GM23338 (cell line): ENCODE measurements around the gene ADTRP. TPM values are rescaled to one million over a fixed set of nuclear protein-coding genes. Genes with fewer than 3 reads are reported as not detected.

Experiments used
- ATAC-seq: fragments of 200-7000 bp; cut with Tn5 transposase; 3 replicates; pipeline ENCODE4 v1.9.1; 2020
- DNase-seq: peaks from one replicate; pipeline ENCODE4 v3.0.0-alpha.2; 2015; ENCODE audit warnings: low spot score
- H2AFZ ChIP-seq: fragments of 200-600 bp; sonication (generic); 2 replicates; pipeline ENCODE4 v1.8.0; 2016; ENCODE audit warnings: antibody characterized with exemption, mild to moderate bottlenecking, moderate library complexity
- H3F3A ChIP-seq: fragments of 200-600 bp; sonication (generic); replicated peaks from 2 replicates; pipeline ENCODE4 v1.8.0; 2017; ENCODE audit warnings: antibody characterized with exemption, mixed run types, low read depth
- H3K27ac ChIP-seq: fragments of 200-600 bp; sonication (generic); 2 replicates; pipeline ENCODE4 v1.6.1; 2016; ENCODE audit warnings: low read depth
- H3K27me3 ChIP-seq: fragments of 200-600 bp; sonication (generic); 2 replicates; pipeline ENCODE4 v1.8.0; 2016; ENCODE audit warnings: mild to moderate bottlenecking, mixed run types, moderate library complexity; ENCODE audit not compliant: insufficient read depth
- H3K36me3 ChIP-seq: fragments of 200-600 bp; sonication (generic); 2 replicates; pipeline ENCODE4 v1.8.0; 2016; ENCODE audit warnings: mild to moderate bottlenecking; ENCODE audit not compliant: insufficient read depth
- H3K4me1 ChIP-seq: fragments of 200-600 bp; sonication (generic); 2 replicates; pipeline ENCODE4 v1.8.0; 2016; ENCODE audit warnings: mild to moderate bottlenecking, moderate library complexity; ENCODE audit not compliant: insufficient read depth
- H3K4me2 ChIP-seq: fragments of 200-600 bp; sonication (generic); 2 replicates; pipeline ENCODE4 v1.7.1; 2017; ENCODE audit warnings: mixed run types
- H3K4me3 ChIP-seq: fragments of 200-600 bp; sonication (generic); 2 replicates; pipeline ENCODE4 v1.6.1; 2016; ENCODE audit warnings: mixed run types
- H3K79me2 ChIP-seq: fragments of 200-600 bp; sonication (generic); replicated peaks from 2 replicates; pipeline ENCODE4 v1.8.0; 2017; ENCODE audit warnings: mild to moderate bottlenecking; ENCODE audit not compliant: insufficient read depth
- H3K9me2 ChIP-seq: fragments of 200-600 bp; sonication (generic); 2 replicates; pipeline ENCODE4 v1.8.0; 2017; ENCODE audit not compliant: insufficient read depth
- H4K20me1 ChIP-seq: fragments of 200-600 bp; sonication (generic); replicated peaks from 2 replicates; pipeline ENCODE4 v1.8.0; 2017; ENCODE audit warnings: mild to moderate bottlenecking; ENCODE audit not compliant: insufficient read depth
- H3K27ac Mint-ChIP-seq: 2 replicates; pipeline ENCODE4 v1.8.0; 2020; ENCODE audit warnings: inconsistent platforms, mild to moderate bottlenecking, moderate library complexity, mixed read lengths
- H3K27me3 Mint-ChIP-seq: 3 replicates; pipeline ENCODE4 v1.8.0; 2022; ENCODE audit warnings: low read depth, mild to moderate bottlenecking, moderate library complexity, mixed read lengths, inconsistent platforms; ENCODE audit not compliant: insufficient read depth, poor library complexity
- H3K36me3 Mint-ChIP-seq: 3 replicates; pipeline ENCODE4 v1.8.0; 2021; ENCODE audit warnings: low read depth, mild to moderate bottlenecking, inconsistent platforms, moderate library complexity, mixed read lengths
- H3K4me1 Mint-ChIP-seq: 3 replicates; pipeline ENCODE4 v1.8.0; 2020; ENCODE audit warnings: mild to moderate bottlenecking, inconsistent platforms, mixed read lengths
- H3K4me3 Mint-ChIP-seq: 3 replicates; pipeline ENCODE4 v1.8.0; 2021; ENCODE audit warnings: moderate library complexity, mild to moderate bottlenecking, inconsistent platforms, mixed read lengths
- H3K9me3 Mint-ChIP-seq: 3 replicates; pipeline ENCODE4 v1.8.0; 2020; ENCODE audit warnings: moderate library complexity, mild to moderate bottlenecking, inconsistent platforms, mixed read lengths
- CREB1 ChIP-seq: fragments of 250-450 bp; sonication (Bioruptor Pico); IDR thresholded peaks from 2 replicates; pipeline ENCODE4 v1.5.0; 2020; ENCODE audit warnings: low read depth, mild to moderate bottlenecking, moderate library complexity
- EZH2 ChIP-seq: fragments of 200-600 bp; sonication (generic); IDR thresholded peaks from one replicate; pipeline ENCODE4 v1.8.0; 2017; ENCODE audit warnings: antibody characterized with exemption, mild to moderate bottlenecking, low read depth; ENCODE audit not compliant: unreplicated experiment
- EZH2phosphoT487 ChIP-seq: fragments of 200-600 bp; sonication (generic); IDR thresholded peaks from one replicate; pipeline ENCODE4 v1.8.1; 2018; ENCODE audit warnings: antibody characterized with exemption; ENCODE audit not compliant: unreplicated experiment
- JUNB ChIP-seq: IDR thresholded peaks from one replicate; pipeline ENCODE4 v1.6.1; 2016; ENCODE audit warnings: antibody characterized with exemption; ENCODE audit not compliant: unreplicated experiment
- NANOG ChIP-seq: IDR thresholded peaks from 2 replicates; pipeline ENCODE4 v1.6.1; 2016; ENCODE audit warnings: antibody characterized with exemption, borderline replicate concordance
- POLR2AphosphoS5 ChIP-seq: IDR thresholded peaks from 2 replicates; pipeline ENCODE4 v1.6.1; 2016; ENCODE audit warnings: antibody characterized with exemption, low read depth
- ZNF114 ChIP-seq: fragments of 250-450 bp; sonication (Bioruptor Pico); IDR thresholded peaks from 2 replicates; pipeline ENCODE4 v1.5.0; 2020; ENCODE audit warnings: mild to moderate bottlenecking, moderate library complexity
- ZNF331 ChIP-seq: fragments of 250-450 bp; sonication (Bioruptor Pico); IDR thresholded peaks from 2 replicates; pipeline ENCODE4 v1.5.0; 2020; ENCODE audit warnings: low read depth, mild to moderate bottlenecking, moderate library complexity
- polyA plus RNA-seq: library from polyadenylated mRNA; unstranded; fragments of >200 nt; fragmentation: Nextera tagmentation; extraction: Ambion mirVana; gene quantifications from 2 replicates; pipeline ENCODE4 v1.2.1, GENCODE V29; 2016
- total RNA-seq: library from RNA; depleted of rRNA; stranded (reverse); fragments of >200 nt; shearing (Covaris generic); gene quantifications from 2 replicates; pipeline ENCODE4 v1.2.3, GENCODE V29; 2014
- TF ChIP-seq, protein P1 (sequence below), 2 experiments: fragments of 200-600 bp in 1 of 2; sonication (generic) in 1 of 2; conservative IDR thresholded peaks; 2 replicates each; pipeline versions ENCODE4 v1.5.1 to v1.6.1; 2016 to 2017; ENCODE audit warnings: antibody characterized with exemption in 2 of 2, low read depth in 2 of 2, mild to moderate bottlenecking in 2 of 2, moderate library complexity in 1 of 2
- TF ChIP-seq, protein P2 (sequence below): fragments of 250-450 bp; sonication (Bioruptor Pico); IDR thresholded peaks from 2 replicates; pipeline ENCODE4 v1.5.0; 2020; ENCODE audit warnings: mild to moderate bottlenecking, moderate library complexity

ADTRP gene
- total and polyA plus RNA-seq, 2 experiments from 2014 or later, result not detected

- Histone ChIP-seq H3K27me3 (no peaks in the 10 kb centered on the region), H3K4me3 (no peak overlapping the region), H4K20me1 (no peaks in the 10 kb centered on the region), H2AFZ (no peak overlapping the region), H3K4me1 (peaks cover 21% of the 10 kb centered on the region), H3K9me2 (0 out of 2 replicates have a peak, but pooled peaks cover 6% of the 10 kb centered on the region), H3F3A (no peaks in the 10 kb centered on the region), H3K79me2 (no peaks in the 10 kb centered on the region), H3K27ac (no peak overlapping the region), H3K36me3 (no peaks in the 10 kb centered on the region), H3K4me2 (no peak overlapping the region)
- TF ChIP-seq NANOG, result no peak
- TF ChIP-seq, protein P1, sequence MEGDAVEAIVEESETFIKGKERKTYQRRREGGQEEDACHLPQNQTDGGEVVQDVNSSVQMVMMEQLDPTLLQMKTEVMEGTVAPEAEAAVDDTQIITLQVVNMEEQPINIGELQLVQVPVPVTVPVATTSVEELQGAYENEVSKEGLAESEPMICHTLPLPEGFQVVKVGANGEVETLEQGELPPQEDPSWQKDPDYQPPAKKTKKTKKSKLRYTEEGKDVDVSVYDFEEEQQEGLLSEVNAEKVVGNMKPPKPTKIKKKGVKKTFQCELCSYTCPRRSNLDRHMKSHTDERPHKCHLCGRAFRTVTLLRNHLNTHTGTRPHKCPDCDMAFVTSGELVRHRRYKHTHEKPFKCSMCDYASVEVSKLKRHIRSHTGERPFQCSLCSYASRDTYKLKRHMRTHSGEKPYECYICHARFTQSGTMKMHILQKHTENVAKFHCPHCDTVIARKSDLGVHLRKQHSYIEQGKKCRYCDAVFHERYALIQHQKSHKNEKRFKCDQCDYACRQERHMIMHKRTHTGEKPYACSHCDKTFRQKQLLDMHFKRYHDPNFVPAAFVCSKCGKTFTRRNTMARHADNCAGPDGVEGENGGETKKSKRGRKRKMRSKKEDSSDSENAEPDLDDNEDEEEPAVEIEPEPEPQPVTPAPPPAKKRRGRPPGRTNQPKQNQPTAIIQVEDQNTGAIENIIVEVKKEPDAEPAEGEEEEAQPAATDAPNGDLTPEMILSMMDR (conservative IDR thresholded peaks at IDR 0.05; ENCODE audit: low read depth in 2 of 2), result no peak
- TF ChIP-seq EZH2, result no peak
- TF ChIP-seq ZNF331 (CRISPR knock-in tag), result no peak
- no peak for TF ChIP-seq POLR2AphosphoS5
- TF ChIP-seq CREB1 (CRISPR knock-in tag), result no peak
- TF ChIP-seq, protein P2, sequence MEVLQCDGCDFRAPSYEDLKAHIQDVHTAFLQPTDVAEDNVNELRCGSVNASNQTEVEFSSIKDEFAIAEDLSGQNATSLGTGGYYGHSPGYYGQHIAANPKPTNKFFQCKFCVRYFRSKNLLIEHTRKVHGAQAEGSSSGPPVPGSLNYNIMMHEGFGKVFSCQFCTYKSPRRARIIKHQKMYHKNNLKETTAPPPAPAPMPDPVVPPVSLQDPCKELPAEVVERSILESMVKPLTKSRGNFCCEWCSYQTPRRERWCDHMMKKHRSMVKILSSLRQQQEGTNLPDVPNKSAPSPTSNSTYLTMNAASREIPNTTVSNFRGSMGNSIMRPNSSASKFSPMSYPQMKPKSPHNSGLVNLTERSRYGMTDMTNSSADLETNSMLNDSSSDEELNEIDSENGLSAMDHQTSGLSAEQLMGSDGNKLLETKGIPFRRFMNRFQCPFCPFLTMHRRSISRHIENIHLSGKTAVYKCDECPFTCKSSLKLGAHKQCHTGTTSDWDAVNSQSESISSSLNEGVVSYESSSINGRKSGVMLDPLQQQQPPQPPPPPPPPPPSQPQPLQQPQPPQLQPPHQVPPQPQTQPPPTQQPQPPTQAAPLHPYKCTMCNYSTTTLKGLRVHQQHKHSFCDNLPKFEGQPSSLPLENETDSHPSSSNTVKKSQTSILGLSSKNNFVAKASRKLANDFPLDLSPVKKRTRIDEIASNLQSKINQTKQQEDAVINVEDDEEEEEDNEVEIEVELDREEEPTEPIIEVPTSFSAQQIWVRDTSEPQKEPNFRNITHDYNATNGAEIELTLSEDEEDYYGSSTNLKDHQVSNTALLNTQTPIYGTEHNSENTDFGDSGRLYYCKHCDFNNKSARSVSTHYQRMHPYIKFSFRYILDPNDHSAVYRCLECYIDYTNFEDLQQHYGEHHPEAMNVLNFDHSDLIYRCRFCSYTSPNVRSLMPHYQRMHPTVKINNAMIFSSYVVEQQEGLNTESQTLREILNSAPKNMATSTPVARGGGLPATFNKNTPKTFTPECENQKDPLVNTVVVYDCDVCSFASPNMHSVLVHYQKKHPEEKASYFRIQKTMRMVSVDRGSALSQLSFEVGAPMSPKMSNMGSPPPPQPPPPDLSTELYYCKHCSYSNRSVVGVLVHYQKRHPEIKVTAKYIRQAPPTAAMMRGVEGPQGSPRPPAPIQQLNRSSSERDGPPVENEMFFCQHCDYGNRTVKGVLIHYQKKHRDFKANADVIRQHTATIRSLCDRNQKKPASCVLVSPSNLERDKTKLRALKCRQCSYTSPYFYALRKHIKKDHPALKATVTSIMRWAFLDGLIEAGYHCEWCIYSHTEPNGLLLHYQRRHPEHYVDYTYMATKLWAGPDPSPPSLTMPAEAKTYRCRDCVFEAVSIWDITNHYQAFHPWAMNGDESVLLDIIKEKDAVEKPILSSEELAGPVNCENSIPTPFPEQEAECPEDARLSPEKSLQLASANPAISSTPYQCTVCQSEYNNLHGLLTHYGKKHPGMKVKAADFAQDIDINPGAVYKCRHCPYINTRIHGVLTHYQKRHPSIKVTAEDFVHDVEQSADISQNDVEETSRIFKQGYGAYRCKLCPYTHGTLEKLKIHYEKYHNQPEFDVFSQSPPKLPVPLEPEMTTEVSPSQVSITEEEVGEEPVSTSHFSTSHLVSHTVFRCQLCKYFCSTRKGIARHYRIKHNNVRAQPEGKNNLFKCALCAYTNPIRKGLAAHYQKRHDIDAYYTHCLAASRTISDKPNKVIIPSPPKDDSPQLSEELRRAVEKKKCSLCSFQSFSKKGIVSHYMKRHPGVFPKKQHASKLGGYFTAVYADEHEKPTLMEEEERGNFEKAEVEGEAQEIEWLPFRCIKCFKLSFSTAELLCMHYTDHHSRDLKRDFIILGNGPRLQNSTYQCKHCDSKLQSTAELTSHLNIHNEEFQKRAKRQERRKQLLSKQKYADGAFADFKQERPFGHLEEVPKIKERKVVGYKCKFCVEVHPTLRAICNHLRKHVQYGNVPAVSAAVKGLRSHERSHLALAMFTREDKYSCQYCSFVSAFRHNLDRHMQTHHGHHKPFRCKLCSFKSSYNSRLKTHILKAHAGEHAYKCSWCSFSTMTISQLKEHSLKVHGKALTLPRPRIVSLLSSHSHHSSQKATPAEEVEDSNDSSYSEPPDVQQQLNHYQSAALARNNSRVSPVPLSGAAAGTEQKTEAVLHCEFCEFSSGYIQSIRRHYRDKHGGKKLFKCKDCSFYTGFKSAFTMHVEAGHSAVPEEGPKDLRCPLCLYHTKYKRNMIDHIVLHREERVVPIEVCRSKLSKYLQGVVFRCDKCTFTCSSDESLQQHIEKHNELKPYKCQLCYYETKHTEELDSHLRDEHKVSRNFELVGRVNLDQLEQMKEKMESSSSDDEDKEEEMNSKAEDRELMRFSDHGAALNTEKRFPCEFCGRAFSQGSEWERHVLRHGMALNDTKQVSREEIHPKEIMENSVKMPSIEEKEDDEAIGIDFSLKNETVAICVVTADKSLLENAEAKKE (CRISPR knock-in tag), result no peak
- no peak for TF ChIP-seq ZNF114
- no peak for TF ChIP-seq JUNB
- no peak for TF ChIP-seq EZH2phosphoT487
- Mint-ChIP-seq H3K4me1 (peaks cover 35% of the 10 kb centered on the region), H3K4me3 (no peak overlapping the region), H3K27me3 (peaks cover 14% of the 10 kb centered on the region), H3K36me3 (no peaks in the 10 kb centered on the region), H3K27ac (no peak overlapping the region), H3K9me3 (no peaks in the 10 kb centered on the region)
- ATAC-seq, result no peak
- no peak for DNase-seq
Measured at GRCh38 chr6:11774426-11774825, 4.2 kb downstream of the ADTRP start.
